Measurements from ENCODE around the gene ZNF638. TPM values are rescaled to one million over a fixed set of nuclear protein-coding genes. Genes with fewer than 3 reads are reported as not detected.

The ZNF638 gene
- total RNA-seq, 1 donor: 152 TPM

- peaks cover 3% of the 10 kb centered on the region for H3K27me3 ChIP-seq (ENCODE audit: insufficient read depth, low read length)
- H4K20me1 ChIP-seq (ENCODE audit: insufficient read depth, low read length): no peaks in the 10 kb centered on the region
- no peak overlapping the region for H3K27ac ChIP-seq (ENCODE audit: low read depth, low read length)
- H3K36me3 ChIP-seq (ENCODE audit: insufficient read depth, low read length): no peaks in the 10 kb centered on the region
- no peak for TF ChIP-seq CTCF (IDR thresholded peaks at IDR 0.05; ENCODE audit: extremely low read depth, low read depth, low read length)
- H3K4me1 ChIP-seq (ENCODE audit: insufficient read depth, low read length): peaks cover 6% of the 10 kb centered on the region
- H3K9me3 ChIP-seq (ENCODE audit: low read depth, low read length): no peaks in the 10 kb centered on the region
- H3K4me3 ChIP-seq (ENCODE audit: insufficient read depth, low read length): no peak overlapping the region
- no peak for DNase-seq (ENCODE audit: insufficient read length, low spot score, missing footprints)
- H3K4me2 ChIP-seq (ENCODE audit: insufficient read depth, low read length): no peak overlapping the region
- H3K79me2 ChIP-seq (ENCODE audit: insufficient read depth, low read length): no peaks in the 10 kb centered on the region
- no peak overlapping the region for H2AFZ ChIP-seq (ENCODE audit: low read length)
Measured at GRCh38 chr2:71474744-71475397, 143.3 kb downstream of the ZNF638 start.

- no peak for TF ChIP-seq CTCF (IDR thresholded peaks at IDR 0.05; ENCODE audit: extremely low read depth, low read depth, low read length)
- H3K4me1 ChIP-seq (ENCODE audit: insufficient read depth, low read length): peaks cover under 1% of the 10 kb centered on the region
- no peak overlapping the region for H3K27ac ChIP-seq (ENCODE audit: low read depth, low read length)
- H3K79me2 ChIP-seq (ENCODE audit: insufficient read depth, low read length): no peaks in the 10 kb centered on the region
- H3K4me3 ChIP-seq (ENCODE audit: insufficient read depth, low read length): no peak overlapping the region
- H3K9me3 ChIP-seq (ENCODE audit: low read depth, low read length): no peaks in the 10 kb centered on the region
- no peak for DNase-seq (ENCODE audit: insufficient read length, low spot score, missing footprints)
- peaks cover 11% of the 10 kb centered on the region for H3K27me3 ChIP-seq (ENCODE audit: insufficient read depth, low read length)
- H3K36me3 ChIP-seq (ENCODE audit: insufficient read depth, low read length): no peaks in the 10 kb centered on the region
- no peak overlapping the region for H3K4me2 ChIP-seq (ENCODE audit: insufficient read depth, low read length)
- H4K20me1 ChIP-seq (ENCODE audit: insufficient read depth, low read length): no peaks in the 10 kb centered on the region
- H2AFZ ChIP-seq (ENCODE audit: low read length): no peak overlapping the region
Measured at GRCh38 chr2:71476495-71476894, 144.9 kb downstream of the ZNF638 start.

GRCh38 chr2:71477231-71477691 is 145.7 kb downstream of the ZNF638 start:
- Histone ChIP-seq H3K79me2 (ENCODE audit: insufficient read depth, low read length) (no peaks in the 10 kb centered on the region), H3K27ac (ENCODE audit: low read depth, low read length) (no peak overlapping the region), H3K4me2 (ENCODE audit: insufficient read depth, low read length) (no peak overlapping the region), H2AFZ (ENCODE audit: low read length) (no peak overlapping the region), H3K4me1 (ENCODE audit: insufficient read depth, low read length) (no peaks in the 10 kb centered on the region), H4K20me1 (ENCODE audit: insufficient read depth, low read length) (no peaks in the 10 kb centered on the region), H3K4me3 (ENCODE audit: insufficient read depth, low read length) (no peak overlapping the region), H3K9me3 (ENCODE audit: low read depth, low read length) (no peaks in the 10 kb centered on the region), H3K27me3 (ENCODE audit: insufficient read depth, low read length) (peaks cover 11% of the 10 kb centered on the region), H3K36me3 (ENCODE audit: insufficient read depth, low read length) (no peaks in the 10 kb centered on the region)
- no peak for DNase-seq (ENCODE audit: insufficient read length, low spot score, missing footprints)
- no peak for TF ChIP-seq CTCF (IDR thresholded peaks at IDR 0.05; ENCODE audit: extremely low read depth, low read depth, low read length)

- peaks cover 11% of the 10 kb centered on the region for H3K27me3 ChIP-seq (ENCODE audit: insufficient read depth, low read length)
- H3K4me2 ChIP-seq (ENCODE audit: insufficient read depth, low read length): no peak overlapping the region
- TF ChIP-seq CTCF (IDR thresholded peaks at IDR 0.05; ENCODE audit: extremely low read depth, low read depth, low read length): no peak
- no peak overlapping the region for H3K4me3 ChIP-seq (ENCODE audit: insufficient read depth, low read length)
- no peaks in the 10 kb centered on the region for H3K9me3 ChIP-seq (ENCODE audit: low read depth, low read length)
- no peaks in the 10 kb centered on the region for H3K79me2 ChIP-seq (ENCODE audit: insufficient read depth, low read length)
- DNase-seq (ENCODE audit: insufficient read length, low spot score, missing footprints): no peak
- H3K4me1 ChIP-seq (ENCODE audit: insufficient read depth, low read length): no peaks in the 10 kb centered on the region
- H3K27ac ChIP-seq (ENCODE audit: low read depth, low read length): no peak overlapping the region
- no peaks in the 10 kb centered on the region for H4K20me1 ChIP-seq (ENCODE audit: insufficient read depth, low read length)
- no peak overlapping the region for H2AFZ ChIP-seq (ENCODE audit: low read length)
- H3K36me3 ChIP-seq (ENCODE audit: insufficient read depth, low read length): no peaks in the 10 kb centered on the region
Measured at GRCh38 chr2:71478806-71479205, 147.2 kb downstream of the ZNF638 start.

All from osteoblast (primary cell).